Measurements from ENCODE around the gene IL36RN.

DNA sequence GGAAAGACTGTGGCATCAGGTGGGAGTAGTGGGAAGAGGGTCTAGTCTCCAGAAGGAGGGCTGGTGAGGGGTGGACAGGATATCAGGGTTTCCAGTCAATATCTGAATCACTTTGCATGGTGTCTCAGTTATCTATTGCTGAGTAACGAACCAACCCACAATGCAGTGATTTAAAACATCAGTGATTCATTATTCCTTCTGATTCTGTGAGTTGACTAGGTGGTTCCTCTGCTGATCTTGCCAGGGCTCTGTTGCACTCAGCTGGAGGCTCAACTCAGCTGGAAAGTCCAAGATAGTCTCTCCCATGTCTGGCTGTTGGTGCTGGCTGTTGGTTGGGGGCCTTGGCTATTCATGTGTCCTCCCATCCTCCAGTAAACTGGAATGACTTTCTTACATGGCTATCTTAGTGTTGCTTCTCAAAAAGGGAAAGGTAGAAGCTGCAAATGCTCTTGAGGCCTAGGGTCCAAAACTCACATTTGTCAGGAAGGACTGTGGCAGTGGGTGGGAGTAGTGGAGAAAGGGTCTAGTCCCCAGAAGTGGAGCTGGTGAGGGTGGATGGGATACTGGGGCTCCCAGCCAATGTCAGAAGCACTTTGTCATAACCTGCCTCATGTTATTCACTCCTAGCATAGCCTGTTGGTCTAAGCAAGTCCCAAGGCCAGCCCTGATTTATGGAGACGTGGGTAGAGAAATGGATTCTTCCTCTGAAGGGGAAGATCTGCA lies 22.7 kb downstream of the IL36RN start:
- TF ChIP-seq, protein P1, sequence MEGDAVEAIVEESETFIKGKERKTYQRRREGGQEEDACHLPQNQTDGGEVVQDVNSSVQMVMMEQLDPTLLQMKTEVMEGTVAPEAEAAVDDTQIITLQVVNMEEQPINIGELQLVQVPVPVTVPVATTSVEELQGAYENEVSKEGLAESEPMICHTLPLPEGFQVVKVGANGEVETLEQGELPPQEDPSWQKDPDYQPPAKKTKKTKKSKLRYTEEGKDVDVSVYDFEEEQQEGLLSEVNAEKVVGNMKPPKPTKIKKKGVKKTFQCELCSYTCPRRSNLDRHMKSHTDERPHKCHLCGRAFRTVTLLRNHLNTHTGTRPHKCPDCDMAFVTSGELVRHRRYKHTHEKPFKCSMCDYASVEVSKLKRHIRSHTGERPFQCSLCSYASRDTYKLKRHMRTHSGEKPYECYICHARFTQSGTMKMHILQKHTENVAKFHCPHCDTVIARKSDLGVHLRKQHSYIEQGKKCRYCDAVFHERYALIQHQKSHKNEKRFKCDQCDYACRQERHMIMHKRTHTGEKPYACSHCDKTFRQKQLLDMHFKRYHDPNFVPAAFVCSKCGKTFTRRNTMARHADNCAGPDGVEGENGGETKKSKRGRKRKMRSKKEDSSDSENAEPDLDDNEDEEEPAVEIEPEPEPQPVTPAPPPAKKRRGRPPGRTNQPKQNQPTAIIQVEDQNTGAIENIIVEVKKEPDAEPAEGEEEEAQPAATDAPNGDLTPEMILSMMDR (conservative IDR thresholded peaks at IDR 0.05): no peak
- no peak for TF ChIP-seq ZFX (IDR thresholded peaks at IDR 0.05)

Measured in C4-2B (cell line).